ENCODE measurements around the gene CYBA. TPM values are rescaled to one million over a fixed set of nuclear protein-coding genes. Genes with fewer than 3 reads are reported as not detected.

Gene CYBA
- total and polyA plus RNA-seq, 2 of the 4 experiments (the other 2 are of a cell fraction), result 65.6 to 169 TPM

GRCh38 chr16:88624977-88625576 is 25.8 kb downstream of the CYBA start:
- Histone ChIP-seq H2AK5ac (ENCODE audit: low read depth, low read length) (no peak overlapping the region), H3K4me1 (ENCODE audit: control insufficient read depth, insufficient read depth, low read length) (peaks cover 2% of the 10 kb centered on the region; the same call in 1 of the 2 replicates), H3K36me3 (ENCODE audit: control insufficient read depth, insufficient read depth, low read length) (peaks cover 66% of the 10 kb centered on the region), H3K4me3 (ENCODE audit: insufficient read depth, low read depth, low read length) (no peak overlapping the region), H4K8ac (ENCODE audit: low read depth in 2 of 2, low read length in 2 of 2) (no peak overlapping the region), H3K14ac (replicated peaks; ENCODE audit: low read depth, low read length) (no peak overlapping the region), H2BK120ac (ENCODE audit: low read depth, low read length) (no peak overlapping the region), H3K23ac (ENCODE audit: low read depth, low read length) (no peak overlapping the region), H4K5ac (ENCODE audit: low read depth, low read length) (no peak overlapping the region), H3K27me3 (ENCODE audit: control insufficient read depth, insufficient read depth, low read length) (no peaks in the 10 kb centered on the region), H3K4ac (ENCODE audit: low read depth, low read length) (no peak overlapping the region), H2BK15ac (ENCODE audit: low read depth, low read length) (no peak overlapping the region), H2BK20ac (ENCODE audit: low read depth, low read length) (no peak overlapping the region), H4K91ac (ENCODE audit: insufficient read depth, low read depth, low read length) (no peak overlapping the region), H2BK5ac (ENCODE audit: low read depth, low read length, poor library complexity, severe bottlenecking) (no peak overlapping the region), H3K18ac (ENCODE audit: low read depth, low read length) (no peak overlapping the region), H3K27ac (ENCODE audit: insufficient read depth, low read length) (no peak overlapping the region), H2AK9ac (replicated peaks; ENCODE audit: low read depth, low read length, poor library complexity) (no peak overlapping the region), H3K56ac (ENCODE audit: extremely low read depth, insufficient read depth, low read length) (no peak overlapping the region), H3K79me1 (ENCODE audit: low read depth in 1 of 2, low read length in 2 of 2) (peaks cover 8 to 29% of the 10 kb centered on the region in 2 experiments), H3K9me3 (ENCODE audit: control insufficient read depth, insufficient read depth, low read length) (no peaks in the 10 kb centered on the region), H4K20me1 (ENCODE audit: insufficient read depth, low read length) (peaks cover 29% of the 10 kb centered on the region), H3K9ac (ENCODE audit: low read depth, low read length) (no peak overlapping the region), H3K4me2 (ENCODE audit: low read depth, low read length) (no peak overlapping the region), H3K9me1 (ENCODE audit: insufficient read depth, low read length) (peaks cover 4% of the 10 kb centered on the region; the same call in 1 of the 2 replicates), H2AFZ (replicated peaks; ENCODE audit: low read length, poor library complexity) (no peak overlapping the region)
- no peak for TF ChIP-seq RAD21 (IDR thresholded peaks at IDR 0.05; ENCODE audit: low read length)
- no peak for TF ChIP-seq POLR2A (IDR thresholded peaks at IDR 0.05; ENCODE audit: low read depth, low read length)
- TF ChIP-seq MXI1 (IDR thresholded peaks at IDR 0.05; ENCODE audit: borderline replicate concordance, low read depth, low read length), result no peak
- TF ChIP-seq SMC3 (IDR thresholded peaks at IDR 0.05; ENCODE audit: low read depth, low read length), result no peak
- WGBS, 2 experiments (ENCODE audit: extremely low coverage in 2 of 2, insufficient read length in 1 of 2), result 40% methylated on average over 1 of the region's 17 CpGs; no CpG with 5 or more reads in 1 of the 2 experiments
- DNase-seq (no peak), ATAC-seq (ENCODE audit: low read depth) (no peak)
- no TSS peak for BruUV-seq (replicated peaks)
- ChIA-PET POLR2A (ENCODE audit: unreplicated experiment) (no interaction called here), CTCF (no interaction called here)
- intact Hi-C loops (cut with micrococcal nuclease), result no loop called here
- dilution Hi-C loops (cut with HindIII; ENCODE audit: low sequenced_read_pairs, unreplicated experiment), result no loop called here
- in situ Hi-C loops (cut with MboI; ENCODE audit: low sequenced_read_pairs), result no loop called here

All from IMR-90 (cell line).